Femur (tissue), 1 donor: ENCODE results near the gene BTBD9.

Experiments used
- DNase-seq: peaks from one replicate; pipeline ENCODE4 v3.0.0-alpha.2; 2017

Gene BTBD9

DNA sequence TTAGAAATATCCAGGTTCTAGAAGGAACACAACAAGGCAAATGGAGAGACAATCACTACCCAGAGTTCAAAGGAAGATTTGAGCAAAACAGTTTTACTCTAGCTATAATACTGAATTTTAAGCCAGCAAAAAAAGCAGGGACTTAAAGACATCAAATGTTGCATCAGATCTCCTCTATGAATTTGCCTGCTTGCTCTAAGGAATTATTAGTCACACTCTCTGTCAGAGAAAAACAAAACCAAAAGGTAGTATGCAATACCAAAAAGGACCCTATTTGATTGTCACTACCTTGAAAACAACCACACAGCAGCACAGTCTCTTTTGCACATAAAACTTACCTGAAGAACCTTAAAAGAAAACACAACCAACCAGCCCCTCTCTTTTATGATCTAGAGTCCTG lies 46.3 kb downstream of the BTBD9 start:
- no peak for DNase-seq

DNA sequence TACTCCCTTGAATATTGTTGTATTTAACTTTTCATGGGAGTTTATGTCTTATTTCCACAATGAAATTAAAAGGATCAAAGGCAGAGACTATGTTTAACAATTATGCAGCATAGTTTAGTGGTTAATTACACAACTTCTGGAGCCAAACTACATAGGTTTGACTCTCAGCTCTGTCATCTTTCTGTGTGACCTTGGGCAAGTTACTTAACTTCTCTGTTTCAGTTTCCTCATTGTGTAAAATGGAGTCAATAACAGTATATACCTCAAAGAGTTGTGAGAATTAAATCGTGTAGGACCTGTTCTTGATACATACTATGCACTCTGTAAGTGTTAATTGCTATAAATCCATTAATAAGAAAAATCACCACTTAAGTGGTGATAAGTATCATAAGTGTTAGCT lies 48.3 kb downstream of the BTBD9 start:
- DNase-seq: no peak

DNA sequence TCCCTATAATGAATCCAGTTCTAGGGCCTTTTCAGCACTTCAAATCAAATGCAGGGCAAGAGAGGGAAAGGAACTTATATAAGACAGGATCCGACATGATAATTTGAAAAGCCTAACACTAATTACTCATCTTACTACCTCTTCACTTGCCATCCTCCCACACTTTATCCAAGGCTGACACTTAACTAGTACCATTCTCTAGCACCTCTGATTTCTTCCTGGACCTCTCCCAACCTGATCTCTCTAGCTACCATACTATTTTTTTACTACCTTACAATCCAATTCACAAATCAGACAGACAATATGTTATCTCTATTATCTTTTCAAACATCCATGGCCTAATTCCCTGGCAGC lies 50.4 kb downstream of the BTBD9 start:
- DNase-seq: no peak

DNA sequence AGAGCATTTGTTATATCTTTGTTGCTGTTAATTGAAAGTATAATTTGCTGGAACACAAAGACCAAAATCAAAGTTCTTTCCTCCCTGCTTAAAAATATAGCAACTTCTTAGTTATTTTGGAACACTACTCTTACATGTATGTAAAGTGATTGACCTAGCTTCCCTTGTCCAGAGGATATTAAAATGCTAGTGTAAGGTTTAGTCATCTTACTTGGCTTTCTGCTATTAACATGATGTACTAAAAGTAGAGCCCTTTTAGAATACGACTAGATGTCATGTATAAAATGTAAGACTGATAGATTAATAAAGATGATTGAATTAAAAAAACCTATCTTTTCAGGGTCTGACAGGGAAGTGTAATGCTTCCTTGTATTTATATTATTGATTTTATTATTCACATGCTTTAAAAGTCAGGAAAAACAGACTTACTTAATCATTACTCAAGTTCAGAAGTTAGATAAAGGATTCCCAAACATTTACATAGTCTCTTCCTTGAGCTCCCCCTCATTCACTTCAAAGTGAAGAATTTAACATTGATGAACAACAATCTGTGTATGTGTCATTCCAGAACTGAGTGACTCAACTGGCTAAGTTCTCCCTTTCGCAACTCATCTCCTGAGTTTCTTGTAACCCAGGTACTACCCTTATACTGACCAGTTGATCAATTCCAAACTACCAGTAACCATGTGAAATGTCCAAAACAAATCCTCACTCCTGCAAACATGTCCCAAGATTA lies 50.9 kb downstream of the BTBD9 start:
- no peak for DNase-seq

DNA sequence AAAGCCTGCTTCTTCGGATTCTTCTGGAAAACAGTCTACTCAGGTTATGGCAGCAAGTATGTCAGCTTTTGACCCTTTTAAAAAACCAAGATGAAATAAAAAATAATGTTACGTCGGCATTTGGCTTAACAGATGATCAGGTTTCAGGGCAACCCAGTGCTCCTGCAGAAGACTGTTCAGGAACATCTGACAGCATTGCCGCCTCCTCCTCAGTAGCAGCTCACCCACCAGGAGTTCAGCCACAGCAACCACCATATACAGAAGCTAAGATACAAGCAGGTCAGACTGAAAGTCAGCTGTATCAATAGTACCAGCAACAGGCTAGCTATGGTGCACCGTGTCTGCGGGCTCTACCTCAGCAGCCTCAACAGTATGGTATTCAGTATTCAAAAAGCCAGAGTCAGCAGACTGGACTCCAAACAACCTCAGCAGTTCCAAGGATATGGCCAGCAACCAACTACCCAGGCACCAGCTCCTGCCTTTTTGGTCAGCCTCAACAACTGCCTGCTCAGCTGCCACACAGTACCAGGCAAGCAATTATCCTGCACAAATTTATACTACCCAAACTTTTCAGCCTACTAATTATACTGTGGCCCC lies 51.9 kb downstream of the BTBD9 start:
- DNase-seq: no peak

DNA sequence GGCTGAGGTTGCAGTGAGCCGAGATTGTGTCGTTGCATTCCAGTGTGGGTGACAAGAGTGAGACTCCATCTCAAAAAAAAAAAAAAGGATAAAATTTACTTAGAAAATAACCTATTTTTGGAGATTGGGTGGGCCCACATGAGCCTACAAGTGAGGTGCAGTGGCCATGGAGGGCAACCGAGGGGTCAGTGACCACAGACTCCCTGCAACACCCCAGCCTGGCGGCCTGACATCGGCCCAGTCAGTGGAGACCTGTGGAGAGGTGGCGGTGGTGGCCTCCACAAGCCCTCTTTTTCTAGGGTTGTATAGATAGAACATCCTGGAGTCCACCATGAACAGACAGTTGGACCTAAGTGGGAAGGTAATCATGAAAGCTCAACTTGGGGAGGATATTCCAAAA lies 52.7 kb downstream of the BTBD9 start:
- DNase-seq: no peak

DNA sequence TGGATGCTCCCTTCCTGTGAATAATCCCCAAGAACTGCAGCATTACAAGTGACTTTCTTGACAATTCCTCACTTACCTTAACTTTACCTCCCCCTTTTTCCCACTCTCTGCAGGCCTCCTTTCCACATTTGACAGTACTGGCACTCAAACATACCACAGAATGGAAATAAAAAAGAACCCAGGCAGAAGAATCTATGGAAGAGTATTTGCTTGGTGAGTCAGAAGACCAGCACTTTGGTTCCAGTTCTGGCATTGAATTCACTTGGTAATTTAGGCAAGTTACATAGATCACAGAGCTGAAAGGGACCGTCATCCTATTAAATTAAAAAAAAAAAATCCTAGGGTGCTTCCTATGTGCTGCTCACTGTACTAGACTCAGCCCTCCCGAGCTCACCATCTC lies 55.0 kb downstream of the BTBD9 start:
- no peak for DNase-seq

DNA sequence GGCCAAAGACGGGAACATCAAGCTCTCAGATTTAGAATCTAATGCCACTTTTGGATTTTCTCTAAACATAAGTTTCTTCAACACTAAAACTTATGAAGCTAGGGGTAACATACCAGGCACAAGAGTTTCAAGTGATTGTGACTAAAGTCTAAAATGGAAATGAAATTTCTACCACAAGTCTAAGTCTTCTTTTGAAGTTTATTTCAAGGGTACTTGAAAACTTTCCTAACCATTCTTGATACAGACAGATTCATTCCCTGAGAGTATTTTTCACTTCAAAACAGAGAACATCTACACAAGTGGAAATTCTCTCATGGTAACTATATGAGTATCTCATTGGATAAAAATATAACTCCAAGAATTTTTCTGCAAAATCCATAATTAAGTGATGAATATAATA lies 56.2 kb downstream of the BTBD9 start:
- no peak for DNase-seq

DNA sequence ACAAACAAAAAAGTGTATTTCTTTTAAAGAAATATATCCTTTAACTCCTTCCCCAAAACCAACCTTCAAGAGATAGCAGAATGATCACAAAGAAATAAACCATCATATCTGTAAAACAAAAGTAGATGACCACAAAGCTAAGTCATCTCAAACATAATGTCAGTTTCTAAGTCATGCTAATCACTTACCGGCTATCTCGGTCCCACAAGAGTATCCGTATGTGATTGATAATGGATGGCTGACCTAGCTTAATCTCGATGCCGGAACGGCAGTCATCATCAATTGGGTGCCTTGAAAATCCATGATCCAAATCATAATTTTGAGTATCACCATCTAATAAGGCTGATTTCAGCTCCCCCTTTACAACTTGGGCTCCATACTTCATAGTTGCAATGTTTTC lies 59.7 kb downstream of the BTBD9 start:
- no peak for DNase-seq

DNA sequence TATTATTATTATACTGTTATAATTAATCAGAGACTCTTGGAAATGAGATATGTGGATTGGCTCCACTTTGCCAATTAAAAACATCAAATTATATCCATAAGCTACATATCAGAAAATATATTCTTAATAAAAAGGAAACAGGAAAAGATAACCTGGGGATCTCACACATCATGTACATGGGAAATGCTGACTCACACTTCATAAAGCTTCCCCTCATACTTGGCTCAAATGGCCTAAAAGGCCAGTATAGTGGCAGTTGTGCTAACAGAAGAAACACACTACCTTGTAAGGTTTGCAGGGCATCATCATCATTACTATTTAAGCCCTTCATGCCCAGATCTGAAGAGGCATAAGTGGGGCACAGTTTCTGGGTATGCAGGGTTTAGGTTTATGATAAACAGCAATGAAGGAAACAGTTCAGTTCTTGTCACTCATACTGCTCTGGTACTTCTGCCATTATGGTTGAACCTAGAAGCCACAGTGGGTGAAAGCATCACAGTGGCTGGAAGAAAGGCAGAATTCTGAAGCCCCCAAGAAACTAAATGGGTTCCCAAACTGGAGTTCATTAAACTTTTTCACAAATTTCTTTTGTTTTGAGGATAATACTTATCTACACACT lies 60.6 kb downstream of the BTBD9 start:
- DNase-seq: no peak

DNA sequence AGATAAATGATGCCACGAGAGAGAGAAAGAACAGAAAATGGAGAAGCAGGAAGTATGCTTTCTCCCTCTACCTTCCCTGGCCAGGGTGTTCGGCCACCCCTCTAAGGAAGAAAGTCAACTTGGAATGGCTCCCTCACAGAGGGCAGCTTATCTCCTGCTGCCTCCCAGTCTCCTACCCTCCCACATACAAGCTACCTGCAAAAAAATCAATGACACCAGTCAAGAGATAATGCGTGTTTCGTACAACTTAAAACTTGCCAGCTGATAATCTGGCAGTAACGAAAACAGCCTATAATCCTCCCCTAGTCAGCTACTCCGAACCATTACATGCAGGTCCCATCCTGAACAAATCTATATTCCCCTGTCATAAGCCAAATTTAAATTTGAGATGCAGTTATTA lies 61.7 kb downstream of the BTBD9 start:
- DNase-seq: no peak

DNA sequence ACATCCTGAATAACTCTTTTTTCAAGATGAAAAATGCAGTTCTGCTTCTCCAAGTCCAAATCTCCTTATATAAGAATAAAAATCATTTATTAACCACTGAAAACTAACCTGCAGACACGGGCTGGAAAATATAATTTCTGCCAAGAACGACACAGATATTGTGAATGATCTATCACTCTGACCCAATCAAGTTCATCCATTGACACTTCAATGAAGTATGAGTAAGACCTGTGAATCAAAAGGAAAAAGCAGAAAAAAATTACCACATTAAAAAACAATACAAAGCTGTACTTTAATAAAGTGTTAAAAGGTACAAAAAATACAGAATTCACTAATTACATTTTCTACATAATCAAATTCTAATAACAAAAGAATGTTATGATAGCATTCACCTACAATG lies 62.2 kb downstream of the BTBD9 start:
- DNase-seq: no peak

DNA sequence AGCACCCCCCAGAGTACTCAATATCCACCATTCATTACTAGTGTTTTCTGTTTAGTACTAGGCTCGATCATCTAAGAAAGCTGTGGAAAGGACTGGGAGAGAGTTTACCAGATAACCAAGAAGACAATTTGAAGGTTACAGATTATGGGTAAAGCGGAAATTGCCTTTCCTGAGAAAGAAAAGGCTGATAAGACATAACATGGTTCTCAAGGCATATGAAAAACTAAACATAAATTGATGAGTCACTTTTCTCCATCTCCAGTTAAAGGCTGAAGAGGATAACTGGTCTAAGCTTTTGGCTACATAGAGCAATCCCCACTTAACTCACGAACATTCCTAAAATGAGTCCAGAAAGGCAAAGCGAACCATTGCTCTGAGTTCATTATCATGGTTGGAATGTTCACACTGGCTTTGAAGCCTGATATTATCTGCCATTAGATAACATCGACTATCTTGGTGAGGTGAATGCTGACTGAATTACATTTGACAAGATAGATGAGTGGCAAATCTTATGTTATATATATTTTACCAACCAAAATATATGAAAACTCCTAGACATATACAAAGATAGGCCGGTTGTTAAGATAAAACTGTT lies 65.8 kb downstream of the BTBD9 start:
- DNase-seq: no peak

DNA sequence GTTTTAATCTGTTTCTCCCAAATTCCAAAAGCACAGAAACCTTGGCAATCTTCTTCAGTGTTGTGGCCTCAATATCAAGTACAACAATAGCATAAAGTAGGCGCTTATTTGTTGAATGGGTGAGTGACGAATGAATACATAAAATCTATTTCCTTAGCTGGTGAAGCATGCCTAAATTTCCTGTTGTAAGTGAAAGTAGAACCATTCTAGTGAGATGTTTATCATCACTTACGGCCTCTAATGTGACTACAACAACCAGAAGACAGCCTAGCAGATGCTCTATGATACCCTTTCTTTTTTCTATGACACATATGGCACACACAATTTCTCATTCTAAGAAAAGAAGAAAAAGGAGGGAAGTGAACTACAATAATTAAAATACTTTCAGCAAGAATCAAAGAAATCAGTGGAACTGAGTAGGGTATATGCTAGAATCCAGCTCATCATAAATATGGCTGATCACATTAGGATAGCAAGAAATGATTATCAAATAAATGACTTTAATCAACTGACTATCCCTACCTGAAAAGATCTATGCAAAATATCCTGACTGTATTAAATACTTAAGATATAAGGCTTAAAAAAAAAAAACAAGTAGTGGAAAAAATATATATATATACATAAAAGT lies 67.4 kb downstream of the BTBD9 start:
- no peak for DNase-seq

DNA sequence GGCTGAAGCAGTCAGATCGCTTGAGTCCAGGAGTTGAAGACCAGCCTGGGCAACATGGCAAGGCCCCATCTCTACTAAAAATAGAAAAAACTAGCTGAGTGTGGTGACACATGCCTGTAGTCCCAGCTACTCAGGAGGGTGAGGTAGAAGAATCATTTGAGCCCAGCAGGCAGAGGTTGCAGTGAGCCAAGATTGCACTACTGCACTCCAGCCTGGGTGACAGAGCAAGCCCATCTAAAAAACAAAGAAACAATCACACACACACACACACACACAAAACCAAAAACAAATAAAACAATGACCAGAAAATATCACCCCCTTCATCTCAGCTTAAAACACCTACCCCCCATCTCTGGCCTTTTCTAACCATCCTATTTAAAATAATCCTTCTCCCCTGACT lies 68.0 kb downstream of the BTBD9 start:
- no peak for DNase-seq

DNA sequence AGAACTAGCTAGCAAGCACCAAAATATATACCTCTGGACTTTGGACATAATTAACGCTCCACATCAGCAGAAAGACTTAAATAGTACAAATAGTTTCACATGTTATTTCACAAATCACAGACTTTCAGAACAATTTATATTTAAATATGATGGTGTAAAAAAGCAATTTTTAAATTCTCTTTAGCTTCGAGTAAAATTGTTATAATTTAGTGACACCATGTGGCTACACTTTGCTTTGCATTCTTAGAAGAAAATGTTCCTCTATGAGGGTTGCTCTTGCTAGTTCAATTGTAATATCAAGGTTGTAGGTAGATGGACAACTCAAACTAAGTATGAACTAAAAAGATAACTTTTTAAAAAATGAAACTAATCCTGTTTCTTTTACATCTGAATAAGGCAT lies 69.0 kb downstream of the BTBD9 start:
- DNase-seq: no peak

DNA sequence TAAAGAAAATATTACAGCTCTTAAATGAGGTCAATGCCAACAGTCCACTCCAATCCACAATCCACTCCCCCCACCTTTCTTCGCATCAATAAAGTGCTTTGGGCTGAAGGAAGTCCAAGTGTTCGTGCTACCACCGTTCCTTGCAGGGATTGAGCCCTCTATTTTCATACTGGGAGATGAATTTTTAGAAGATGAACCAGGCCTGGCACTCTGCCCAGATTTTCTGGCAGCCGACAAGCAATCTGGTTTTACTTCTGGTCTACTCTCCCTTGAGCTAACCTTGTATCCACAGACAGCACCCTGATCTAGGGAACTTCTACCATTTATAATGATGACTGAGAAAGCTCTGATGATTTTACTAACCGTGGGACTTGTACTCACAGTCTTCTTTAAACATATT lies 72.3 kb downstream of the BTBD9 start:
- DNase-seq: peak; percentile 75

DNA sequence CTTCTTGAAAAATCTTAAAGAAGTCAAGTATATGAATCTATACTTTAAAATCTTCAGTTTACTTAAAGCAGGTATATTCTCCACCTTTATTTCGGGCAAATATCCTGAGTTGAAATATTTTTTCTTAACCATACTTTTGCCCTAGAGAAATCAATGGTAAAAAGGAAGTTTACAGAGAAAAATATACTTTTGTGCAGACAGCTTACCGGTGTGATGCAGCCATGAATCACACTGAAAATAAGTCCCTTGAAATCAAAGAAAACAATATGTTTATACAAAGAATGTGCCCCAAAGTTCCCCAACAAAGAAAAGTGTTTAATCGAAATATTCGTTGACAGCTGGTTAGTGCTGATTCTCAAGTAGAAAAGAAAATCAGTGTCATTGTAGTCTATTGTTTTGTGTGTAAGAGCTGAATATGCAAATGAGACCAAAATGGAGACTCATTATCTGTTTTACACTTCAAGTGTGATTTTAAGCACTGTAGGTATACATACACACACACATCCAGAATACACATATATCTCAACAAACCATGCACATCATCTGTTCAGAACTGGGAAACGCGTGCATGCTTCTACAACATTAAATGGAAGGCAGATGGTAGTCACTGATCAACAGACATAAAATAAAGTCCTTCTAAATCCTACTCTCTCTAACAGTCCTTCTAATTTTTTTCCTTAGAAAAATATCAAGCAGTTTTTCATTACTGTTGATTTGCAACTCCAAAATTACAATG lies 73.3 kb downstream of the BTBD9 start:
- no peak for DNase-seq

DNA sequence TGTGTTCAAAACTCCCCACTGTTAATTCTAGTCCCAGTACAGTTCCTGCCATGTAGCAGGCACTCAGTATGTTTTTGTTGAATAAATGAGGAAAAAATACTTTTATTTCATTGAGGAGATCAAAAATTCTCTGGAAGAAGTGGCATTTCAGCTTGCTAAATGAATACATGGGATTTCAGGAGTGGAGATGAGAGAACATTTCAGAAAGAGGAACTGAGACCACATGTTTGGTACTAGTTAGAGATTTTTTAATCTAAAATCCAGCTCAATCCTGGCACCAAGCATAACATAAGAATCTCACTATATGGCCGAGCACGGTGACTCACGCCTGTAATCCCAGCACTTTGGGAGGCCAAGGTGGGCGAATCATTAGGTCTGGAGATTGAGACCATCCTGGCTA lies 75.4 kb downstream of the BTBD9 start:
- no peak for DNase-seq

DNA sequence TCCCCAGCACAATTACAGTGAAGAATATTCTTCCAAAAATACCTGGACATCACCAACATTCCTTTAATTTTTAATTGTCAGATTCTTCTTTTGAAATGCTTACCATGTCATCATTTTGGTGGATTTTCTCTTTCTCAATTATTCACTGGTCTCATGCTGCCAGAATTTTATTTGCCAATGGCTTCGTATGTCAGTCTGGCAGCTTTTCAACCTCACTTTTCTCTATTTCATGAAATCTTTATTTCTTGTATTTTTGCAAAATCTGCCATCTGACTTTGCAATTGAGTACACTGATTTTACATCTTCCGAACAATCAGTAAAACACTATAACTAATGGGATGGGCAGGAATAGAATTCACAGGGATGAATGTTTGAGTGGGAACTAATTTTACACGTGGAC lies 84.1 kb downstream of the BTBD9 start:
- no peak for DNase-seq

DNA sequence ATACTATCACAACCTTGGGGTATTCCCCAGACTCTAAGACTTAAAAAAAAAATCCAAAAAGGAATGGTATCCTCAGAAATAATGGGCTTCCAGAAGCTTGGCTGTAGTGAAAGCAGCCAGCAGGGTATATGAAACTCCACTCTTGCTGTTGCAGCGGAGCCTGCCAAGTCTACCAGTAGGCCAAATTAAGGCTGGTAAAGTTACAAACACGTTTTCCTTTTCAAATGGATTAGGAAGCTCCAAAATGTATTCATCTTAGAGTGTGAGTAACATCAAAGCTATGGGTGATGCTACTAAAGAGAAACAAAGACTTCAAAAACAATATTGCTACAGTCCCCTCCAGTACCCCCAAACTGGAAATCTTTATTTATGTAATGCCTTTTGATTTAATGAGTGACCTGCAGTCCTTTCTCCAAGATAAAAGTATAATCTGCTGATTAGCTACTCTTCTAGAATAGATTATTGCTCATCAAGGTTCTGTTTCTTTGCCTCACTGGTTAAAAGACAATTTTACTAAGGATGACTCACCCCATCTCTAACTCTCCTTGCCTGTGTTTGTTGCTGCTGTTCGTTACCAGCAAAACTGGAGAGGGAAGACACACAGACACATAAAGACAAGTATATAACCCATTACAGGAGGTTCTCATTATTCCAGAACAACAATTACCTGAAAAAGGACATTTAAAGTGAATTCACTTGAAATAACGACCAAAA lies 84.9 kb downstream of the BTBD9 start:
- no peak for DNase-seq

DNA sequence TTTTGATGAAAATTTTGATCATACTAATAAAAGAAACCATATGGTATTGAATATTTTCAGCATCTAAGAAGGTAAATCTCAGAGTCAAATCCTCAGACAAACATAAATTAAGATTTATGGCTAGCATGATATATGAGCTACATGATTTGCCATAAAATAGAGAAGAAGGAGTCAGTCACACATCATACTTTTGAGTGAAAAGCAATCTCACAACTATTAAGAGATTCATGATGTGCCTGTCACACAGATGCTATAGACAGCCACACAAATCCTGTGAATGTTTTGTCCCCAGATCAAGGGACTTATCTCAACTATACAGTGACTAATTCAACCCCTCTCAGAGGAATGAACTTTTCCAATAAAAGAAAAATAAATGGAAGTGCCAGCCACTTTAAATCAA lies 85.7 kb downstream of the BTBD9 start:
- no peak for DNase-seq

DNA sequence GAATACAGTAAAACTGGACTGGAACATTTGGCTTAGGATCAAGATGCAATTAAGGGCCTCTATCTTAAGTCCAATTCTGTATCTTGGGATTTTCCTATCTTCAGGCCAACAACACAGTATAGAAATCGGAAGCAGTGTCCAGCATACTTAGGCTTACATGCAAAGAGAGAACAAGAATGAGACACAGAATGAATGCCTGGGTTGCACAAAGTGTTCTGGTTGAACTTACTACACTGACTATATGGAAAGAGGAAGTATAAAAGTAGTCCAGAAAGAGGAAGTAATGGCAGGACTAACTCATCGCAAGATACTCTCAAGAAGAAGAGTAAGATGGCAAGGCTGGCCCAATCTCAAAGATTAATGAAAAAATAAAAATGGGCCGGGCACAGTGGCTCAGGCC lies 87.6 kb downstream of the BTBD9 start:
- DNase-seq: no peak
